GM15510 (cell line): ENCODE results near the gene EHF.

Experiments
- POLR2A ChIP-seq: IDR thresholded peaks from 3 replicates; pipeline ENCODE4 v1.6.1; 2011; ENCODE audit warnings: borderline replicate concordance; ENCODE audit not compliant: insufficient read length; ENCODE audit errors: extremely low read depth

EHF gene

GRCh38 chr11:34613015-34613414 lies 7.9 kb upstream of the EHF start:
- no peak for TF ChIP-seq POLR2A

DNA sequence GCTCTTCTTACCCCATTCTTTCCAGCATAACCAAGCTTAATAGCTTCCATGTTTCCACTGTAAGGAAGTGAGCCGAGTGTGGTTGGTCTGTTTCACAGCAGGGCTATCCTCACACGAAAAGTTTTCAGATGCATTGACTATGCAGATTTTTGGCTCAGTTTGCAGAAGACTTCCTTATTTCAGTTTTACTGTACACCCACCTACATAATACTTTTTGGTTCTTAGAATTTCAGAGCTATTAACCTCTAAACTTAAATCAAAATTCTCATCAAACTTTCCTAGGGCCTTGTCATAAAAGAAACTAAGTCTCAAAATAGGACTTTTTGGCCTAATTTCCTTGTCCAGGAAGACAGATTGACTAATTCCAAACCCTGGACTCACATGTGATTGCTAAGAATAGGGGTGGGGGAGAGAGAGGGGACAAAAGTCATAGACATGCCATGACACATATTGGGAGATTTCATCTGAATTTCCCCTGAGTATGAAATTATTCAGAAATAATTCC lies 7.3 kb upstream of the EHF start:
- no peak for TF ChIP-seq POLR2A

GRCh38 chr11:34614344-34615104 lies 6.4 kb upstream of the EHF start:
- TF ChIP-seq POLR2A: no peak

GRCh38 chr11:34616086-34616485 lies 4.8 kb upstream of the EHF start:
- no peak for TF ChIP-seq POLR2A

- no peak for TF ChIP-seq POLR2A
Observed at GRCh38 chr11:34616830-34617504, 3.9 kb upstream of the EHF start.

DNA sequence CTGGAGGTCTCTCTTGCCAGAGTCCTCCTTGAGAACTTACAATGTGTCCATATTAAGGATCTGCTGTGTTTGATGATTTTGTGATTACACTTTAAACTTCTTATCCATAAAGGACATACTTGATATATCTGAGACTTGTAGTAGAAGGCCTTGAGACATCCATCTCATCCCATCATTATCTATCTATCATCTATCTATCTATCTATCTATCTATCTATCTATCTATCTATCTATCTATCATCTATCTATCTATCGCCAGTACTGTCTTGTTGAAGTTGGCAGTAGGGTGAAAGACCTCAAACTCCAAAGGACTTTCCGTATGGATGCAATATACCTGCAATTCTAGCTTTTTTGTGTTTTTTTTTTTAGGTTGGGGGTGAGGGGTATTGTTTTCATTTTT lies 2.5 kb upstream of the EHF start:
- TF ChIP-seq POLR2A: no peak

GRCh38 chr11:34619062-34619516 lies 1.8 kb upstream of the EHF start:
- no peak for TF ChIP-seq POLR2A

GRCh38 chr11:34620202-34620601 lies 691 bp upstream of the EHF start:
- no peak for TF ChIP-seq POLR2A

- no peak for TF ChIP-seq POLR2A
Observed at GRCh38 chr11:34621876-34622275, 983 bp downstream of the EHF start.

- no peak for TF ChIP-seq POLR2A
Observed at GRCh38 chr11:34623463-34623862, 2.6 kb downstream of the EHF start.

DNA sequence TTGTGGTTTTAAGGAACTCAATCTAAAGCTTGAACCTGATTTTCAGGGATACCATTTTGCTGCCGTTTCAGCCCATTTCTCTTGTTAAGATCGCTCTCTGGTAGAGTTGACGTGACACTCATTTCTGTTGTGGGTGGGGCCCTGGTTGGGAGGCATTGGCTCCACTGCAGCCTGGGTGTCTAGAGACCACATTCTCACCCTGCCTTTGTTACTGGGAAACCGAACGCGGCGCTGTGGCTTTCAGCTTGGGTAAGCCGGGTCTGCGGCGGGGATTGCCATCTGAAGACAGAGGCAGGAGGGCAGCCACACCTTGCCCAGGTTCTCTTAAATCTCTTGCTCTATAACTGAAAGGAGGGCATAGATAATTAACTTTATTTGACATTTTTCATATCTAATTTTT lies 3.2 kb downstream of the EHF start:
- TF ChIP-seq POLR2A: no peak

DNA sequence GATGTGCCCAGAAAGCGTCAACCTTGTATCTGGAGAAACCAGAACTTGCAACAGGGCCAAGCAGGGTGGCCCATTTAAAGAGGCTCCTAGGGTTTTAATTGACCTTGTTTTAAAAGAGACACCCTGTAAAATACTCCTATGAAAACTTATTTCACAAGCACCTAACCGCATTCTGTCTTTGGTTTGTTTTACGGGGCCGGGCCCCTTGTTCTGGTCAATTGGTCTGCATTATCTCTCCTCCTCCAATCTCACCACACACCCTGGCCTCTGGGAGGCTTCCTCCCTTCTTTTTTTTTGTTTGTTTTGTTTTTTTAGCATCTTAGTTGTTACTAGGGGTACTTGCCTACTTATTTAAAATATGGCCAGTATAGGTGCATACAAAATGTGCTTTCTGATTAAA lies 4.7 kb downstream of the EHF start:
- no peak for TF ChIP-seq POLR2A

DNA sequence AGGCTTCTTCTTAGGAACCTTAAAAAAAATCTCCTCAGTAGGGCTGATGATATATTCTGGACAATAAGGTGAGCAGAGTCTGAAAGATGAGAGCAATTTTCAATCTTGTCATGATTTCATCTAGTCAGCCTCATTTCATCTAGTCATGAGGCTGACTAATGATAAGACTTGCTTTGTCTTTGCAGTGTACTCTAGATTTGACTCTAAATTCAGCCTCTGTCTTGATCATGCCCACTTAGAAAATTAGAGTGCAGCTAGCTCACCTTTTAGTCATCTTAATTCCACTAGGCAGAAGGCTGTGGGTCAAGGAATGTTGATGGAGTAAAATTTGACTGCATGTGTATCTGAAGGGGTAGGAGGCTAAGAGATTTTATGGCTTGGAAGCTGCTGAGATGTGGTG lies 5.5 kb downstream of the EHF start:
- no peak for TF ChIP-seq POLR2A

DNA sequence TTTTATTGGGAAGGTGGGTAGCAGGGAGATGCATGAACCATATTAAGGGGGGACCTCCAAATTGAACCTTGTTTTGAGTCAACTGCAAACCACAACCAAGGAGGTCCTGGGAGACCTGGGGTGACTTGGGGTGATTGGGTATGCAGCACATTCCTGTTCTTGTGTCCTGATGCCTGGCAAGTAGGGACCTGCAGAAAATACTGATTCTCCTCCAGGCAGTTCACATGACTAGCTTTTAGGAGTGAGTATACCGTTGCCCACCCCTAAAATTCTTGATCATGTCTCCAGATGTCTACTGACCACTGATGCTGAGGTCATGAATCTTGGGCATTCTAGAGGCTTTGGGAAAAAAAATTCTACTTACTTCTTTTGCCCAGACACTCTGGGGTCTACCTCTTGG lies 6.3 kb downstream of the EHF start:
- TF ChIP-seq POLR2A: no peak

DNA sequence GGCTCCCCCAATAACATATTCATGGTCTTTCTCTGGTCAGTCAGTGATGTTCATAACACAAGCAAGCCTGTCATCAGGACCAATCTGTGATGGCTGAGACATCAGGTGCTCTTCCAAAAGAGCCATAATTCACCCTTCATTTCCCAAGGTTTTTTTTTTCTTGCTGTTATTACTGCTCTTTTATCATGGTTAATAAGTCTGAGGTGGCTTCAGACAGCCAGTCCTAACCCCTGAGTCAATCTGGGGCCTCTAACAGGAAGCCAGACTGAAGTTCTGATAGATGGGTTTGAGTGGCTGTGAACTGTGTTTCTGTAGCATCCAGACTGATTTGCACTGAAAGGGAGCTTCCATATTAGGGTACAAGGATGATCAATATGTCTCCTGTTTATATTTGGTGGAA lies 8.8 kb downstream of the EHF start:
- no peak for TF ChIP-seq POLR2A

DNA sequence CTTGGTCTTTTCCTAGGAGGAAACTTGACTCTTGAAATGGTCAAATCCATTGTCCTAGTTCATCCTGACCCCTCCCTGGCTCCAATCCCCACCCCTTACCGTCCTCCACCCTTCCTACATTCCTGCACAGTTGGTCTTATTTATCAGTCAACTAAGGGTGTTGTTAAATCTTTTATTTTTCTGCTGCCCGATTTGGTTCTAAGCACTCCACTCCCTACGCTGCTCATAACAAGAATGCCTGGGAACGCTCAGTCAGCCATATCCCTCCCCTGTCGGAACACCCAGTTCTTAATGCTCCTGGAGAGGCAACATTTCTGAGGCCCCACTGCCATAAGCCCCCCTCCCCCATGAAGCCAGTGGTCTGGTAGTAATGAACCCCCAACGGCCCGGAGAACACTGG lies 9.7 kb downstream of the EHF start:
- TF ChIP-seq POLR2A: no peak
